ENCODE data around the gene CEMIP. TPM values are rescaled to one million over a fixed set of nuclear protein-coding genes. Genes with fewer than 3 reads are reported as not detected.

Gene CEMIP
- total and polyA plus RNA-seq, 8 donors, result 12.4 to 31.8 (median 27.4) TPM

DNA sequence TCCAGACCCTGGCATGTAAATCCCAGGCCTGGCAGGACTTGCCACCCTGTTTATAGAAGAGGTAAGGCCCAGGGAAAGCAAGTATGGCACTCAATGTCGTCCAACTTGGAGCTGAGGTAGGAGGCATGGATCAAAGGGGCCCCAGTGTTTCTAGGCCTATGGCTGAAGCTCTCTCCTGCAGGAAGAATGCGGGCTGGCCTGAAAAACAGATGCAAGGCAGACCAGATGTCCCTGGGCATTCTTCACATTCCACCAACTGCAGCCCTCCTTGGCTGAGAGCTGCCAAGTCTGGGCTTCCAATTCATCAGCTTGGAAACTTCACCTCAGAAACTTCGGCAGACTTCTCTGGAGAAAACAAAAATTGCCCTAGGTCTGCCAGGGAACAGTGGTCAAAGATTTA is 188.3 kb downstream of the CEMIP start:
- ATAC-seq, result no peak
- H3K27me3 ChIP-seq, result no peaks in the 10 kb centered on the region
- no peaks in the 10 kb centered on the region for H3K4me1 ChIP-seq
- DNase-seq, result no peak
- intact Hi-C loops (cut with DNase I), result loop anchor here in 1 of 2 donors (5.0 kb wide), 2 partner anchors 190 to 510 kb away; partner anchors contain the start of gene CEMIP
- H3K27ac ChIP-seq, result no peak overlapping the region
- H3K4me3 ChIP-seq, result no peak overlapping the region
- TF ChIP-seq CTCF (IDR thresholded peaks at IDR 0.05), result no peak
- no peaks in the 10 kb centered on the region for H3K9me3 ChIP-seq
- peaks cover 0 to 30% of the 10 kb centered on the region in 2 donors for H3K36me3 ChIP-seq

GRCh38 chr15:80967991-80968510 is 188.9 kb downstream of the CEMIP start:
- Histone ChIP-seq H3K9me3 (no peaks in the 10 kb centered on the region), H3K4me1 (no peaks in the 10 kb centered on the region), H3K27me3 (no peaks in the 10 kb centered on the region), H3K4me3 (no peak overlapping the region), H3K36me3 (peaks cover 0 to 30% of the 10 kb centered on the region in 2 donors), H3K27ac (no peak overlapping the region)
- ATAC-seq, result no peak
- intact Hi-C loops (cut with DNase I), result loop anchor here in 1 of 2 donors (5.0 kb wide), 2 partner anchors 191 to 511 kb away; partner anchors contain the start of gene CEMIP
- TF ChIP-seq CTCF (IDR thresholded peaks at IDR 0.05), result no peak
- no peak for DNase-seq

GRCh38 chr15:80969316-80969715 is 190.1 kb downstream of the CEMIP start:
- TF ChIP-seq CTCF (IDR thresholded peaks at IDR 0.05), result no peak
- Histone ChIP-seq H3K9me3 (no peaks in the 10 kb centered on the region), H3K27me3 (no peaks in the 10 kb centered on the region), H3K4me3 (no peak overlapping the region), H3K4me1 (no peaks in the 10 kb centered on the region), H3K27ac (no peak overlapping the region), H3K36me3 (peaks cover 0 to 34% of the 10 kb centered on the region in 2 donors)
- intact Hi-C loops (cut with DNase I), result loop anchor here in 1 of 2 donors (5.0 kb wide), 2 partner anchors 192 to 512 kb away; partner anchors contain the start of gene CEMIP
- ATAC-seq (no peak), DNase-seq (no peak)

GRCh38 chr15:80970018-80970657 is 191.0 kb downstream of the CEMIP start:
- intact Hi-C loops (cut with DNase I), result loop anchor here in 1 of 2 donors (5.0 kb wide), 1 partner anchor 398 kb away; no protein-coding TSS in a partner anchor
- Histone ChIP-seq H3K27ac (no peak overlapping the region), H3K4me3 (no peak overlapping the region), H3K36me3 (peaks cover 0 to 34% of the 10 kb centered on the region in 2 donors), H3K4me1 (no peaks in the 10 kb centered on the region), H3K27me3 (no peaks in the 10 kb centered on the region), H3K9me3 (no peaks in the 10 kb centered on the region)
- peak; percentile 94 for ATAC-seq
- TF ChIP-seq CTCF (IDR thresholded peaks at IDR 0.05), result peak; percentile 63 to 93
- DNase-seq, result peak in 2 of 4 donors; percentile 53 to 74

DNA sequence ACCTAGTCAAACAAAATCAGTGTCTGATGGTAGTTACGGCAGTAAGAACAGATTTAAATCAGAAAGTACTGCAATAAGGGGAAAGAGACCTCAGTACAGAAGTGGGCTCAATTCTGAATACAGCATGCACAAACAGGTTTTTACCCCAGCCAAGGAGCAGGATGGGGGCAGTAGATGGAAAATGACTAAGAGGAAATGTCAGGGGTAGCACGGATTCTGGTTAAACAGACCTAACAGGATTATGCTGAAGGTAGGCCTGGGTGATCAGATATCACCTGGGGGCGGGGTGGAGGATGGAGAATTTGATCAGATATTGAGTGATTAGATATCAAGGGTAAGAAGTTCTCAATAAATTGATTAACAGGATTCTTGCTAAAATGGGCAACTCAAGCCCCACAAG is 191.5 kb downstream of the CEMIP start:
- no peaks in the 10 kb centered on the region for H3K27me3 ChIP-seq
- no peaks in the 10 kb centered on the region for H3K4me1 ChIP-seq
- H3K36me3 ChIP-seq, result peaks cover 0 to 34% of the 10 kb centered on the region in 2 donors
- H3K27ac ChIP-seq, result no peak overlapping the region
- H3K9me3 ChIP-seq, result no peaks in the 10 kb centered on the region
- ATAC-seq (no peak), DNase-seq (no peak)
- no peak overlapping the region for H3K4me3 ChIP-seq
- intact Hi-C loops (cut with DNase I), result loop anchor here in 1 of 2 donors (5.0 kb wide), 1 partner anchor 398 kb away; no protein-coding TSS in a partner anchor
- TF ChIP-seq CTCF (IDR thresholded peaks at IDR 0.05), result no peak

All from left lung (tissue), 10 donors.